ENCODE data around the gene NEGR1. TPM values are rescaled to one million over a fixed set of nuclear protein-coding genes. Genes with fewer than 3 reads are reported as not detected.
A peak's percentile ranks its signal among the peaks of the same experiment; 100 is the strongest.
"Not testable (repeated sequence)": the region's sequence is repeated elsewhere in the genome, so short reads cannot be mapped to it uniquely, and the experiment has no call there.

NEGR1 gene
- total RNA-seq, 1 donor from 2014 or later: 9.1 TPM

- peak; percentile 40 for DNase-seq
Observed at GRCh38 chr1:71940261-71940660, 342.1 kb downstream of the NEGR1 start.

GRCh38 chr1:71930511-71930910 is 351.8 kb downstream of the NEGR1 start:
- DNase-seq: no peak

GRCh38 chr1:71921935-71922559 is 360.3 kb downstream of the NEGR1 start:
- no peak for DNase-seq

- no peak for DNase-seq
Observed at GRCh38 chr1:71921204-71921603, 361.1 kb downstream of the NEGR1 start.

GRCh38 chr1:71920556-71920955 is 361.8 kb downstream of the NEGR1 start:
- DNase-seq: no peak

GRCh38 chr1:71919811-71920509 is 362.4 kb downstream of the NEGR1 start:
- DNase-seq: no peak

- DNase-seq: no peak
Observed at GRCh38 chr1:71918630-71919029, 363.7 kb downstream of the NEGR1 start.

GRCh38 chr1:71916894-71917293 is 365.4 kb downstream of the NEGR1 start:
- no peak for DNase-seq

- no peak for DNase-seq
Observed at GRCh38 chr1:71914626-71915025, 367.7 kb downstream of the NEGR1 start.

GRCh38 chr1:71908871-71909390 is 373.4 kb downstream of the NEGR1 start:
- DNase-seq: no peak

GRCh38 chr1:71908303-71908702 is 374.0 kb downstream of the NEGR1 start:
- peak; percentile 10 for DNase-seq

GRCh38 chr1:71899881-71900280 is 382.5 kb downstream of the NEGR1 start:
- no peak for DNase-seq

- not testable (repeated sequence) for DNase-seq
Observed at GRCh38 chr1:71888166-71888565, 394.2 kb downstream of the NEGR1 start.

- DNase-seq: no peak
Observed at GRCh38 chr1:71885171-71885570, 397.2 kb downstream of the NEGR1 start.

GRCh38 chr1:71882637-71883036 is 399.7 kb downstream of the NEGR1 start:
- DNase-seq: no peak

GRCh38 chr1:71882226-71882625 is 400.1 kb downstream of the NEGR1 start:
- DNase-seq: no peak

GRCh38 chr1:71881611-71882010 is 400.7 kb downstream of the NEGR1 start:
- no peak for DNase-seq

GRCh38 chr1:71869326-71869725 is 413.0 kb downstream of the NEGR1 start:
- DNase-seq: no peak

- DNase-seq: no peak
Observed at GRCh38 chr1:71862756-71863155, 419.6 kb downstream of the NEGR1 start.

- DNase-seq: no peak
Observed at GRCh38 chr1:71861022-71861421, 421.3 kb downstream of the NEGR1 start.

- DNase-seq: no peak
Observed at GRCh38 chr1:71859806-71860205, 422.5 kb downstream of the NEGR1 start.

- DNase-seq: no peak
Observed at GRCh38 chr1:71857862-71858261, 424.5 kb downstream of the NEGR1 start.

- DNase-seq: no peak
Observed at GRCh38 chr1:71853360-71853759, 429.0 kb downstream of the NEGR1 start.

GRCh38 chr1:71850936-71851335 is 431.4 kb downstream of the NEGR1 start:
- no peak for DNase-seq

Data from skin of body (tissue), 2 donors.